HG02970 (cell line): ENCODE measurements around the gene NAT14.
"Not testable (repeated sequence)": the region's sequence is repeated elsewhere in the genome, so short reads cannot be mapped to it uniquely, and the experiment has no call there.

ENCODE experiments used
- ATAC-seq: cut with Tn5 transposase; IDR thresholded peaks from one replicate; pipeline ENCODE4 v1.9.1; 2021; ENCODE audit warnings: mild to moderate bottlenecking, moderate library complexity, moderate number of reproducible peaks; ENCODE audit not compliant: unreplicated experiment, low FRiP score

The NAT14 gene, protein sequence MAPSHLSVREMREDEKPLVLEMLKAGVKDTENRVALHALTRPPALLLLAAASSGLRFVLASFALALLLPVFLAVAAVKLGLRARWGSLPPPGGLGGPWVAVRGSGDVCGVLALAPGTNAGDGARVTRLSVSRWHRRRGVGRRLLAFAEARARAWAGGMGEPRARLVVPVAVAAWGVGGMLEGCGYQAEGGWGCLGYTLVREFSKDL

DNA sequence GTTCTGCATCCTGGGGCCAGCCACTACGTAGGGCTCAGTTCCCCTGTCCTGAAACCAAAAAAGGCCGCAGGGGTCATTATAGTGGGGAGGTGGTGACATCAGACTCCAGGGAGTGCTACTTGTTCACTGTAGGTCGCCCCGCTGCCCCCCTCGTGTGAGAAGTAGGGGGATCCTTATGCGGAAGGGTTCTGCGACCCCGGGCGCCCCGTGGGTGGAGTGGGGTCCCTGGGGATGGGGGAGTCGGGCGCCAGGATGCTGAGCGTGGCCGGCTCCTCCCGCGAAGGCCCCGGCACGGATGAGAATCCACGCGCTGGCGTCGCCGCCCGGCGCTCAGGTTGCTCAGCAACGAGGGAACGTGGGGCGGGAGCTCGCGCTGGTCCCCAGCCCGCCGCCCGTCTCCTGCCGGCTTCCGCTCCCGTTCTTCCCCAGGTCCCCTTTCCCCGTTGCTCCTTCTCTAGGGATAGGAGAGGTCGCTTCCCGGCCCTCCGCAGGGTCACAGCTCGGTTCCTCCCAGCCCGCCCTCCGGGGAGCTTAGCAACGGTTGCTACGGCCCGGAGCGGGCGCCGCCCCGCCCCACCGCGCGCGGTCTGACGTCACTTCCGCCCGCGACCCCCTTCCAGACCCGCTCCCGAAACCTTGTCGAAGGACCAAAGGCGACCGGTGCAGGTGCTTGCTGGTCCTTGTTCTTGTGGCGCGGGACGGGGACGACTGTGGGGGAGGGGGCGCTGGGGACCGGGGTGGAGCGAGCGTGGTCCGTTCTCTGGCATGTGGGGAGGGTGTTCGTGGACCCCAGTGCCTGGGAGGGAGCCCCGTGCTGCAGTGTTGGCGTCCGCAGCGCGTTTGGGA, at the start of gene NAT14:
NAT14 (plus strand) TSS at position 596 of the 846 bp plus-strand sequence. CDS start 521 bp downstream, outside the sequence.
- ATAC-seq, result no peak

DNA sequence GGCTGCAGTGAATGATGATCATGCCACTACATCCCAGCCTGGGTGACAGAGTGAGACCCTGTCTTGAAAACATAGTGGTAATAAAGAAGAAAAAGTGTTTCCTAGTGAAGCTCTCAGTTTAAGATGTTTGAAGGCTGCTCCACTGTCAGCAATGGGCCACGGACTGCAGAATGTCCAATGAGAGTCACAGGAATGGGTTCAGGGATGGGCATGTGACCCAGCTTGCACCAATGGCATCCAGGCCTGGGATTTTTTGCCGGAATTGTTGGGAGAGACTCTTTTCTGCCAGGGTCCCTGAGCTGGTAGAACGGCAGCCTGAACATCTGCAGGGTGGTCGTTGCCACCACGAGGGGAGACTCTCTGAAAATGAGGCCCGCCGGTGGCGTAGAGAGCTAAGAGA, 48.1 kb upstream of the NAT14 start:
- no peak for ATAC-seq

DNA sequence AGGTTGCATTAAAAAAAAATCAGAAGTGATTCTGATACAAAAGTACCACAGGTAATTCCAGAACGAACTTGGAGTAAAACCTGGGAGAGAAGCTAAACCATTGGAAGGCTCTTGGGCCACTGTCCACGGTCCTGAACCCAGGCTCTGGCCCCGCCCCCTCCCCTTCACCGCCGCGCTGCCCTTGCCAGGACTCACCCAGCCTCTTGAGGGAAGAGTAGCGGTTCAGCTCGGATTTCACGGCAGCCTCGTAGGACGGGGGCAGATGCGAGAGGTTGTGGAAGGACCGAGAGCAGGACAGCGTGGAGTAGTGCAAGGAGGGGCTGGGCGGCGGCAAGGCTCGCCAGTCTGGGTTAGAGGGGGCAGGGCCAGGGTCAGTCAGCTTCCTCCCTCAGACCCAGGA, 47.6 kb upstream of the NAT14 start:
- no peak for ATAC-seq

DNA sequence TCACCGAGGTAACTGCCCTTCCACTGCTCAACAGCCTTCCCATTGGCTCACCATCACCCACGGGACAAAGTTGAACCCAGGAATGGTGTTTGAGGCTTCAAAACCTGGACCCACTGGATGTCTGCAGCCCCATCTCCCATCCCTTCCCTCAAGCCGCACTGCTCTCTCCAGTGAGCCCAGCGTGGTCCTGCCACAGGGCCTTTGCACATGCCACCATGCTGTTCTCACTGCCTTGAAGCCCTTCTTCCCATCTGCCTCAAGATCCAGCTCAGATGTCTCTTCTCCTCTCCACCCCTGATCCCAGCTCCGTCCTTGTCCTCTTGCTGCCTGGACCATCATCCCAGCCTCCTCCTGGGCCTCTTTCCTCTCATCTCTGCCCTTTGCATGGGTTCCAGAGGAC, 45.9 kb upstream of the NAT14 start:
- no peak for ATAC-seq

DNA sequence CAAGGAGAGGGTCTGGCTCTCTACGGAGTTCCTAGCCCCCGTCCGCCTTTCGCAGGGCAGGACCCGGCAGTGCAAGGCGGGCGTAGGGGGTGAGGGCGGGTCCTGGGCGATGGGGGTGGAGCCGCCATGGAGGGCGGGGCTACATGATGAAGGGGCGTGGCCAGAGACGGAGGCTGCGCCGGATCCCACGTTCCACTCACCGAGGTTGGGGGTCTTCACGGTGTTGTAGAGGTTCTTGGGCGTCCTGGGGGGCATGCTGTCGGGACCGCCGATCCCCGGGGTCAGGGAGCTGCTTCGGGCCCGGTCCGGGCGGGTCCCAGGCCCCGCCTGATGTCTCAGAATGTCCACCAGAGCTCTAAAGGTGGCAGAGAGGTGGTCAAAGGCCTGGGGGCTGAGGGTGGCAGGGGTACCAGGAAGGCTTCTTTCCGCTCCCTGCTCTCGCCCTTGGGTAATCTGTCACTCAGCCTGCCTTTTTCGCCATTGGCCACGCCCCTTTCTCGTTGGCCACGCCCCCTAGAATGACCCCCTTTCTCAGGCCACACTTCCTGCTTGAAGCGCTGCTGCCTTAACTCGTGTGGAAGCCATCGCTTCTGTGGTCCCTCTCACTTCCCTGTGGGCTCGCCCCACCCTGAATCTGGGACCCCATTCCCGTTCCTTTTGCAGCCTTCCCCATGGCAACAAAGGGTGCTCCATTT, 44.4 kb upstream of the NAT14 start:
- ATAC-seq, result no peak

DNA sequence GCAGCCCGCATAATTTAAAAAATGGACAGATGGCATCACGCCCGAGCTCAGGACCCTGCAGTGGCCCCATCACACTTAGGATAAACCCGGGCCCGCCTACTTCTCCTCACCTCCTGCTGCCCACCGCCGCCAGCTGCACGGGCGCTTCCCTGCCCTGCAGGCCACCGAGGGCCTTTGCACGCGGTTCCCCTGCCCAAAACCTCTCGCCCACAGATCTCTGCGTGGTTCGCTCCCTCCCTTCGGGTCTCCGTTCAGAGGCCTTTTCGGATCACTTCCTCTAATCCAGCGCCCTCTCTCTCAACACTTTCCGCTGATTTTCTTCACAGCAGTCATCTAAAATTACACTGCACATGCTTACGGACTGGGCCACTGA, 43.7 kb upstream of the NAT14 start:
- no peak for ATAC-seq

DNA sequence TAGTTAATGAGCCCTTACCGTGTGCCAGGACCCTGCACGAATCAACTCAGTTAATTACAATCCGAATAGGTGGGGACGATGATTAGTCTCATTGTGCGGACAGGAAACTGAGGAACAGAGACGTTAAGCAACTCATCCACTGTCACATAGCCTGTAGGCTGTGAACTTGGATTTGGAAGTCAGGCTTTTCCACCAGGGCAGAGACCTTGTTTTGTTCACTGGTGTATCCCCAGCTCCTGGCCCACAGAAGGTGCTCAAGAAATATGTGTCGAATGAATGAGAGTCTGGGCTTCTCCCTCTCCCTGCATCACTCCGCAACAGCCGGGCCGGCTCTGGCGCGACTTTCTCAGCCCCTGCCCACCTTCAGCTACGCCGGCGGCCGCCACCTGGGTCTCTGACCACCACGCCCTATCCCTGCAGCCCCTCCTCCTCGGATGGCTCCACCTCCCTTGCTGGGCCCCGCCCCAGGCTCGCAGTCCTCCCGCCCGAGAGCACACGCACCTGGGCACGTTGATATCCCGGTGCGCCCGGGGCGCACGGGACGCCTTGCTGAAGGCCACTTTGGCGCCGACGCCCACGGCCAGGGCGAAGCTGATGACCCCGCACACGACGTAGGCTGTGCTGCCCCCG, 43.2 kb upstream of the NAT14 start:
- no peak for ATAC-seq

DNA sequence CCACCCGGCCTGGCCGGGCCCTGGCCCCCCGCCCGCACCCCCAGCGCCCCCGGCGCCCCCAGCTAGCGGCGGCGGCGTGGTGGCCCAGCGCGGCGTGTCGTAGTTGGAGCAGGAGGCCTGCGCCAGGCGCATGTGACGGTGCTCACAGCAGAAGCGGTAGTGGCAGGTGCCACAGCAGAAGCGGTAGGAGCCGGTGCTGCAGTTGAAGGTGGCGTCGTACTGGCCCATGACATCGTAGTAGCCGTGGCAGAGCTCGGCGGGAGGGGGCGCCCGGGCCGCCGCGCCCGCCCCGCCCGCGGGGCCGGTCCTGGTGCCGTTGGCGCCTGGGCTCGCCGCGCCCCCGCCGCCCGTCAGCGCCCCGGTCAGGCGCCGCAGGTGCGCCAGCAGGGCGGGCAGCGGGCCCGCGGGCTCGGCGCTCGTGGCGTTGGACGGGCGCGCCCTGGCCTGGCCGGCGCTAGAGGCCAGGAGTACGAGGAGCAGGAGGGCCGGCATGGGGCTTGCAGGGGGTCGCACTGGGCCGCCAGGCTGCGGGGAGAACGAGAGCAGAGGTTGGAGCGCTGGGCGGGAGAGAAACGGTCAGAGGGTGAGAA, 42.5 kb upstream of the NAT14 start:
- ATAC-seq, result no peak

DNA sequence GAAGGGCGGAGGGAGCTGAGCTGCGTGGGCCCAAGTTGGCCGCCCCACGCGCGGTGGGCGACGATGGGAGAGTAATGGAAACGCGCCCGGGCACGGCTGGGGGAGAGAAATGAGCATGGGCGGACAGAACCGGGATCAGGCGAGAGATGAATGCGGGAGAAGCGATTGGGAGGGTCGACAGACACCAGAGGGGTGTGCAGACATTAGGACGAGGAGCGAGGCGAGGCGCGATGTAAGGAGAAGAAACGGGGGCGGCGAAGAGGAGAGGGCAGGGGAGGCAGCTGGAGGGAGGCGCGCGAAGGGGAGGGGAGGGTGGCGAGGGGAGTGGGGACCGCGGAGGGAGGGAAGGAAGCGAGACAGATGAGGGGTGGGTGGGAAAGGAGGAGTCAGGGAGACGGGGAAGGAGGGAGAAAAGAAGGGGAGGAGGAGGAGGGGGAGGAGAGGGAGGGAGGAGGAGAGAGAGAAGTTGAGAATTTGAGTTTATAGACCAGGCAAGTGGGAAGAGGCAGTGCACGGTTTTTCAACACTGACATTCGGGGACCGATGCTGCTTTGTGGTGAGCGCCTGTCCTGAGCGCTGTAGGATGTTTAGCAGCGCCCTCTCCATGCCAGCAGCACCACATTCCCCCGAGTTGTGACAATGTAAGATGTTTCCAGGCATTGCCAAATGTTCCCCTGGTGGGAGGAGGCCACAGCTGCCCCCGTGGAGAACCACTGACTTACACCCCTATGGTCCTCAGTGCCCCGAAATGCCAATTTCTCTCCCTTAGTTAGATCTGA, 41.8 kb upstream of the NAT14 start, which contains the start of gene SHISA7:
SHISA7 (minus strand) TSS at position 256 of the 779 bp plus-strand sequence. CDS start 437 bp downstream, outside the sequence.
- ATAC-seq, result no peak

DNA sequence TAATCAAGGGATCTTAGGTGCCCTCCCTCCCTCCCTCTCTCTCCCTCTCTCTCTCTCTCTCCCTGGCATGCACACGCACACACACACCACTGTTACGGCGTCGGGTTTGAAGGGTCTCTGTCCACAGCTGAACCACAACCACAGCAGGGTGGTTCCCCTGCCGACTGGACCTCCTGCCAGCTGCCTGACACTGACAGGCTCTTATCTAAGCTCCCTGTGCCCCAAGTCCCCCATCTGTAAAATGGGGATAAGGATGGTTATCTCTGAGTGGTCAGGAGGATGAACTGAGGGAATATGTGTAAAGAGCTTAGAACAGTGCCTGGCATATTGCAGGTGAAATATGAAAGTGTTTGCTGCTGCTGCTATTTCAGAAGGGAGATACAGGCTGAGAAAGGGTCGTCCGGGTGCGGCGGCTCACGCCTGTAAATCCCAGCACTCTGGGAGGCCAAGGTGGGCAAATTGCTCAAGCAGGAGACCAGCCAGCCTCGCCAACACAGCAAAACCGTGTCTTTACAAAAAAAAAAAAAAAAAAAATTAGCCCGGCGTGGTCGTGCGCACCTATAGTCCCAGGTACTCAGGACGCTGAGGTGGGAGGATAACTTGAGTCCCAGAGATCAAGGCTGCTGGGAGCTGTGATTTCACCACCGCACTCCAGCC, 41.0 kb upstream of the NAT14 start:
- ATAC-seq, result no peak

DNA sequence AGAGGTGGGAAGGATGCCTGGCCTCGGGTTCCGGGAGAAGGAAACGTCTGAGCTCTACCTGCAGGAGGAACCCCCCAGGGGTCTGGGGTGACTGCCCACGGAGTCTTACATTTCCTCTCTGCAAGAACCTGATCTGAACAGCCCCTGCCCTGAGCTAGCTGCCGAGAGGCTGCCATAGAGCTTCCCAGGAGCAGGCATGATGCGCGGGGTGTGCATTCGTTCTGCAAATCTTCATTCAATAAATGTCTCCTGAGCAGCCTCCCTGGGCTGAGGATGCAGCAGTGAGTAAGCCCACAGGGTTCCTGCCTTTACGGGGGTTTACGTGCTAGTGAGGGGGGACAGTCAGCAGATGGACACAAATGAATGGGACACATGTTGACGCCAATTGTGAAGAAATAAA, 40.3 kb upstream of the NAT14 start:
- no peak for ATAC-seq

DNA sequence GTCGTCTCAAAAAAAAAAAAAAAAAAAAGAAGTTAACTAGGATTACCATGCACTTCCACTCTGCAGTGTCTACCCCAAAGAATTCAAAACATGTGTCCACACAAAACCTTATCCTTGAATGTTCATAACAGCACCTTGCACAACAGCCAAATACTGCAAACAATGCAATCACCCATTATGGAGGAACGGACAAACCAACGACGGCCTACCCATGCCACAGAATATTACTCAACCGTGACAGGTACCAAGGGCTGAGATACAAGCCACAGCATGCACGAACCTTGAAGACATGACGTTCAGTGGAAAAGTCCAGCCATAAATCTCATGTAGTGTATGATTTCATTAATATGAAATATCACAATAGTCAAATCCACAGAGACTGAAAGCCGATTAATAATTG, 38.9 kb upstream of the NAT14 start:
- ATAC-seq, result no peak

DNA sequence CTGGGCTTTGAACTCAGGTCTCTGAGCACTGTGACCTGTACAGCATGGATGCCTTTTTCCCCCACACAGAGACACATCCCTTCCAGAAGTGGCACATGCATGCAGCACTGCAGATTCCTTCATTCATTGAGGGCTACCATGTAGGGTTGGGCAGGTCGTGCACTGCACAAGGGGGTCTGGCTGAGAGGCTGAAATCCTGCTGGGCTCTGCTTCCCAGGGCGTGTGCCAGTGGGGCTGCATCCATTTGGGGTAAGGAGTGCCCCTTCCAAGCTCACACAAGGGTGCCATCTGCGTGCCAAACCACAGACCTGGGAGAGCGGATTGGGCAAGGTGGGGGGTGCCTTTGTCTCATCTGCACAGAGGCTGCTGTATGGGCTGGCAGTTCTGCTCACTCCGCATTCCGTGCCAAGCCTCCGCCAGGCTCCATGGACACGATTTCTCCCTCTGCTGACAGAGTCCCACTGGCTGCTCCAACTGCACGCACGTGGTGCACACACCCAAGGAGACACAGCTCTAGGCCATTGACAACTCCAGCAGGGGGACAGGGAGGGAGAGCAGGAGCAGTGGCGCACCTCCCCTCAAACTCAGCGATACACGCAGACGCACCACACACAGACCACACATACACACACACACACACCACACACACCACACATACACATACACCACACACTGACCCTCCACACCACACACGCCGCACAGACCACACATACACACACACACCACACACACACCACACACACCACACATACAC, 37.4 kb upstream of the NAT14 start:
- ATAC-seq, result no peak

DNA sequence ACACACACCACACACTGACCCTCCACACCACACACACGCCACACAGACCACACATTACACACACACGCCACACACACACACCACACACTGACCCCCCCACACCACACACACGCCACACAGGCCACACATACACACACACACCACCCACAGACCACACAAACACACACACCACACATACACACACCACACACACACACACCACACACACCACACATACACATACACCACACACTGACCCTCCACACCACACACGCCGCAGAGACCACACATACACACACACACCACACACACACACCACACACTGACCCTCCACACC, 36.9 kb upstream of the NAT14 start:
- ATAC-seq, result not testable (repeated sequence)

DNA sequence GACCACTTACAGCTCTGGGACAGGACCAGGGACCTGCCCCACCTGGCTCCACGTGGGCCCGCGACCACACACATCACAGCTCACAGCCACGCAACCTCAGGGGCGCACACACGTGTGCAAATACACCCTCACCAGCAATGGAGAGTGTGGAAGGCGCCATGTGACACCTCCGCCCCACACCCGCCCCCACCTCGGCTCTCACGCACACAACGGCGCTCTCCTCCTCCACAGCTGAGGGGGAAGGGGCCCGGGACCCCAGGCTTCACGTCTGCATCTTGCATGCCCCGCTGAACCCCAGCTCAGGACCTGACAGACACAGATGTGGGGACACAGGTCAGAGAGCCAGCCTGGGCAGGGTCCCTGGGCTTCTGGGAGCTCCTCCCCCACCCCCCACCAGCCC, 35.5 kb upstream of the NAT14 start:
- ATAC-seq, result no peak

DNA sequence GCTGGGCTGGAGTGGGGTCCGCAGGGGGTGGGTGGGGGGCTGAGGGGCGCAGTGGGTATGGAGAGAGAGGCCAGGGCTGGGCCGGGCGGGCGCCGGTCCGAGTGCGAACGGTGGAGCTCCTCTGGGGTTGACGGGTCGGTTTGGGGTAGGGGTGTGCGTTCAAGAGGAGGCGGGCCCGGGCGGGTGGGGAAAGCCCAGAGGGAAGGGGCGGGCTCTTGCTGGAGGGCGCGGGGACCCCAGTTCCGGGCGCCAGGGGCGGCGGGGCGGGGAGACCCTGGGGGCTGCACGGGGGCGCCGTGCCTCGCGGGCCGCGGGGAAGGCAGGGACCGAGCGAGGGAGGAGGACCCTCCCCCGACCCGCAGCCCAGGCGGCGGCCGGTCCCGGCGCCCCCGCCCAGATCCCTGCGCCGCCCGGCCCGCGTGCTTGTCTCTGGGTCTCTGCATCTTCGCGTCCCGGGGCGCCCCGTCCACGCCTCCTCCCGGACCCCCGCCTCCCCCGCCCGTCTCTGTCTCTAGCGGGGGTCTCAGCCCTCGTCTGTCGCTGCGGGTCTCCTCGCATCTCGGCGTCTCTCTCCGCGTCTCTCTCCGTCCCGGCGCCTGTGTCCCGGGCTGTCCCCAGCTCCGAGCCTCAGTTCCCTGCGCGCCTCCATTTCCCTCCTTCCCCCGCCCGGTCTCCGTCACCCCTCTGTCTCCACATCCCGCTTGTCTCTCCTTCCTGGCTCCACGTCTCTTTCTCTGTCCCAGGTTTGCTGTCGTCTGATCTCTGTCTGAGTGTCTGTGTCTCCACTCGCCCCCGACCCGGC, 33.6 kb upstream of the NAT14 start:
- no peak for ATAC-seq

DNA sequence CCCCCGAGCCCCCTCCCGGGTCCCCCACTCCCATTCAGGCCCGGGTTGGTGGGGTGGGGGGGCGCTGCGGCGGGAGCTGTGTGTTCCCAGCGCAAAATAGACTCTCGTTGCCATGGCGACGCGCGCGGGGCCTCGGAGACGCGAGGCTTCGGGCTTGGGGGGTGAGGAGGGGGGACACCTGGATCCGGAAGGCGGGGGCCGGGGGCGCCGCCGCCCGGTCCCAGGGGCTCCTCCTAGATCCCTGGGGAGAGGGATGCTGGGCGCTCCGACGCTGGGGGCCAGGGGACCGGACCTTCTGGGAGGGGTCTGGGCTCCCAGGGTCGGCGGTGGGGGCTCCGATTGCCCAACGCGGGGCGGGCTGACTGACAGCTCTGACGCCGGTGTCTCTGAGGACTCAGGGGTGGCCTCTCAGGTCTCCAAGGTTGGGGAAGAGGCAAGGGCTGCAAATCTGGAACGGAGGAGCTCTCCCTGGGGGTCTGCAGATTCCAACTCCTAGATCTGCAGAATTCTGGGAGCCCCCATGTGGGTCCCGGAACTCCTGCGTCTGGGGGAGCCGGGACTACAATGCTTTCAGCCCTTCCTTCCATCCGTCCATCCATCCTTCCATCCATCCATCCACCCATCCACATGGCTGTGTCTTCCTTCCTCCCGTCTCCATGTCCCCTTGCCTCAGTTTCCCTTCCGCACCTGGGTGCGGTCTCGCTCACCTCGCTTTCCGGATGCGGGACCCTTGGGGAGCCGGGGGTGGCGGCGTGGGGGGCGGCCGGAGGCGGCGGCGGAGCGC, 32.8 kb upstream of the NAT14 start:
- ATAC-seq, result no peak
